HG03060 (cell line): ENCODE results near the gene EFCAB11.

Experiments
- ATAC-seq: cut with Tn5 transposase; IDR thresholded peaks from one replicate; pipeline ENCODE4 v1.9.1; 2021; ENCODE audit warnings: low read depth, moderate number of reproducible peaks; ENCODE audit not compliant: unreplicated experiment

EFCAB11 gene

GRCh38 chr14:89828471-89829165, 125.9 kb downstream of the EFCAB11 start:
- ATAC-seq: no peak

- no peak for ATAC-seq
Observed at GRCh38 chr14:89827265-89827664, 127.3 kb downstream of the EFCAB11 start.

DNA sequence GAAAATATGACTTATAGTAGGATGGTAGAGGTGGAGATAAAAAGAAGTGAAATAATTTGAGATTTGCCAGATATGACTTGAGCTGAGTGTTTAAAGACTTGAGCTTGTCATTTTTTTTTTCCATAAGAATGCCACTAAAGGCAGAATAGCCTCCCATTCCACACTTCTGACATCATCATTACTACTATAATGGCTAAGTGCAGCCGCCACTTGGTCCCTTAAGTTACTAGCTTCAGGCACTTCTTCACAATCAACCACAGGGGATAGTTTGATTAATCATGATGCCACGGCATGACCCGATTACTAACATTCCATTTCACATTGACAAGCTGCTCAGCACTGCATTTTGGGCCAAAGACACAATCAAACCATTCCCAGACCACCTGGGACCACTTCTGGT, 127.9 kb downstream of the EFCAB11 start:
- no peak for ATAC-seq

- ATAC-seq: no peak
Observed at GRCh38 chr14:89823743-89824142, 130.8 kb downstream of the EFCAB11 start.

GRCh38 chr14:89814126-89814525, 140.4 kb downstream of the EFCAB11 start:
- ATAC-seq: no peak

GRCh38 chr14:89813617-89814031, 140.9 kb downstream of the EFCAB11 start:
- no peak for ATAC-seq

DNA sequence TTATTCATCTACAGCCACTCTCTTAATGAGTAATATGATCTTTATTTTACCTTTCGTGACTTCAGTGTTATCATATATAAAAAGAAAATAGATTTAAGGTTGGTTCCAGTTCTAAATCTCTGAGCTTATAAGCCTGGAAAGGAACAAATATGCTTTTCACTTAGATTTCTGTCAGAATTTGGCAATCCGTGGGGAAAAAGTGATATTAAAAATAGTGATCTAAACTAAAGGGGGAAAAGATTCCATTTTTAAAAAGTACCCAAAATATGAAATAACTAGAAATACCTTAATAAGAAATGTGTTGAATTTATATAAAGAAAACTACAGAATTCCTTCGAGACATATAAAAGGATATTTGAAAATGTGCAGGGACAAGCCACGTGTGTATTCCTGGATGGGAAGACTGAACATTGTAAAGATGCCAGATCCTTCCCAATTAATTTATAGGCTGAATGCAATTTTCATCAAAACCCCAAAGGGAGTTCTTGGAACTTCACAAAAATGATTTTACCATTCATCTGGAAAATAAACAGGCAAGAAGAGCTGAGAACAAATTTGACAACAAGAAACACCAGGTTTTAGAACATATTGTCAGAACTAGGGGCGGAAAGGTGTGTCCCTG, 142.5 kb downstream of the EFCAB11 start:
- ATAC-seq: no peak

GRCh38 chr14:89810101-89810500, 144.4 kb downstream of the EFCAB11 start:
- ATAC-seq: no peak

DNA sequence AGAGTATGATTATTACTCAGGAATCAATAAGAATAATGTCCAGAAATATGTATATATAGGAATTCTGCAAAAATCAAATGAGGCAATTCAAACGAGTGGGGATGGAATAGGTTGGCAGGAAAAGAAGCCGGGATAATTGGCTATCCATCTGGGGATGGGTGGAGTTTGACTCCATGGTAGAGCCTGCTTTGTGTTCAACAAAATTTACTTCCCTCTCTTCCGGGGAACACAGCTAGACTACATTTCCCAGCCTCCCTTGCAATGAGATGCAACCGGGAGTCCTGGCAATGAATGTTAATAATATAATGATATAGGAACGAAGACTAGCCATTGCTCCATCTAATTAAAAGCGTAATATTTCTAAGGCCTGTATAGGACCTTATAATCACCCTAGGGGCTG, 146.6 kb downstream of the EFCAB11 start:
- no peak for ATAC-seq

GRCh38 chr14:89807151-89807550, 147.4 kb downstream of the EFCAB11 start:
- ATAC-seq: no peak

DNA sequence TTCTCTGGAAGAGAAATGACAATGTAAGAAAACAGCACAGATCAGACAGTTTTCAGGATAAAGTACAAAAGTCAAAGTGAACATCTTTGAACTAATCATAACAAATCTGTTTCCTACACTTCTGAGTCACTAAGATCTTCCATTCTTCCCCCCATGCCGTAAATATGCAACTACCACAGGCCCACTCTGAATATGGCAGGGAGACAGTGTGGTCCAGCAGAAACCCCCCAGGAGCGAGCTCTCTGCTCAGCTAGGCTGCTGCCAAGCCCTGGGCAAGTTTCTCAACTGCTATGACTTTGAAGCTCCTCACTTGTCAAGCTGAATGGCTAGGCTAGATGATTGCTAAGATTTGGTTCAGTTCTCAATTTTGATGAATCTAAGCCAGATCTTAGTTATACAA, 148.1 kb downstream of the EFCAB11 start:
- ATAC-seq: no peak

DNA sequence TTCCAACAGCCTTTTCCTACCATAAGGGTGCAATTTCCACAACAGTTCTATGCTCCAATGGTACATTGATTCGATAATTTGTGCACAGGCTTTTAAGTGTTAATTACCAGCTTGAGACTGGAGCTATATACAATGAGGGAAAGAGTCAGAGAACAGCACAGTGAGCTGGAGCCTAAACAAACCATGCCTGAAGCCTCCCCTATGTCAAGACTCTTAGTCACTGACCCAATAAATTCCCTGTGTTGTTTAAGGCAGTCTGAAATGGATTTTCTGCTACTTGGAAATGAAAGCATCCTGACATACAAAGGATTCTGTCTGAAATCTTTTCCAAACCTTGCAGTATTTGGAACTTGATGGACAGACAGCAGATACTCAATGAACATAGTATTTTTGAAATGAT, 149.0 kb downstream of the EFCAB11 start:
- no peak for ATAC-seq

GRCh38 chr14:89803542-89803941, 151.0 kb downstream of the EFCAB11 start:
- no peak for ATAC-seq

DNA sequence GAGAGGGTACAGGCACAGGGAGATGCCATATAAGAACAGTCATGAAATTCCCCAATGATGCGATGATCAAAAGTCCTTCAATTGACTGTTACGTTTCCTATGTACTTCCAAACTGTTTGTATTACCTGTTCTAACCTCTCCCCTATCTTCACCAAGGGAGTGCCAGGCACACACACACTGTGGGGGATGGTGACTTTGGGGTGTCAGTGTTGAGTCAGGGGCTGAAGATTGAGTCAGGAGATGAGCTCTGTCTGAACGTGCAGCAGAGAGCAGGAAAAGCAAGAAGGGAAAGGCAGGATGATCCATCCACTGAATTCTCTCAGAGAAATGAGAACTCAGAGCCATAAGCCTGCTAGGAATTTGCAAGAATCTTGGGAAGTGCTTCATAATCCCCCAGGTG, 153.4 kb downstream of the EFCAB11 start:
- ATAC-seq: no peak

DNA sequence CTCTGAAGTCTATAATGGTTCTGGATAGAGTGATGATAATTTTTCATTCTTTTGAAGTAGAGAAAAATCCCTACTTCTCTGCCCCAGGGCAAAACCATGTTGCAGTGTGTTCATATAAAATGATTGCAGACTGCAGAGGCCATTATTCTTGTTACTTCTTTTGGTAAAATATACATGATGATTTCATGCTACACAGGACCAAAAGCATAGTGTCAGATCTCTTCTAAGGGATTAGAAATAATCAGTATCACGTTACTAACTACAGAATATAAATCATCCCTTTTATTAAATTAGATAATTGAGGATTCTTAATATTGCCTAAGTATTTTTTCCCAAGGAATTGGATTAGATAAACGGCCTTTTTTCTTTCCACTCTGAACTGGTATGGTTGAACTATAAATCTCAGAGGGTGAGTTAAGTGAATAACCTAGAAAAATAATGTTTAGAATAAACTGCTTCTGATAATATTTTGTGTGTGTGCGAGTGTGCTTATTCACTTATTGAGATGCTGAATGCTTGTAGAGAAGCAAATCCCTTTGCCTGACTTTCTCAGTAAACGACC, 156.2 kb downstream of the EFCAB11 start:
- ATAC-seq: no peak

- ATAC-seq: no peak
Observed at GRCh38 chr14:89797148-89797547, 157.4 kb downstream of the EFCAB11 start.

GRCh38 chr14:89794096-89794495, 160.4 kb downstream of the EFCAB11 start:
- ATAC-seq: no peak

GRCh38 chr14:89793367-89793716, 161.2 kb downstream of the EFCAB11 start:
- ATAC-seq: no peak

DNA sequence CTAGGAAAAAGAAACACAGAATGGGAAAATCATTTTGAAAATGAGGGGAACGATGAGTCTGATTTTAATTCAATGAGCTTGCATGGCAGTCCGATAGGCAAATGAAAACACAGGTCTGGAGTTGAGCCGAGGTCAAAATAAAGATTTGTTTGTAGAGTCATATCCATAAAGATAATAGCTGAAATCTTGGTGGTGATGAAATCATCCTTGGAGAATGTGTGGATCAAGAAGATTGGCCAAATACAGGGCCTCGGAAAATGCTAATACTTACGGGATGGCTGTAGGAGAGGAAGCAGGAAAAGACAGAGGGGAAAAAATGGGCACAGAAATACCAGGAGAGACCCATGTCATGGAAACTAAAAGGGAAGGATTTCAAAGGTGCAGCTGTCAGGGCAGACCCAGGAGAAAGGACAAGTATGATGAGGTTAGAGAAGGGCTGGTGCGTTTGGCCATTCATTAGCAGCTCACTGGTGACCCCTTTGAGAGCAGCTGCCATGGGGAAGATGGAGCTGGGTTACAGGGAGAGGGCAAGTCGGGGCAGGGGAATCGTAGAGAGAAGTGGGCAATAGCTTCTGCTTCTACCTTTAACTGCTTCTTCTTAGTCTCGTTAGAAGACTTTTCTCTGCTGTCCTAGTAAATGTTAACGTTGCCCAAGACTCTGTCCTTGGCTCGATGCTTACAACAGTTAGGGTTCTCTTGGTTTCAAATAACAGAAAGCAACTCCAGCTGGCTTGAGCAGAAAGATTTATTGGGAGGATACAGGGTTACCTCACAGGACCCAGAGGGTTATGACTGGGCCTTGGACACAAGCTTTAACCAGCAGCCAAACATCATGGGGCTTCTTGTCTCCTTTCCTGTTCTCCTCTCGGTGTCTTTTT, 161.8 kb downstream of the EFCAB11 start:
- ATAC-seq: no peak

GRCh38 chr14:89787525-89787924, 167.0 kb downstream of the EFCAB11 start:
- ATAC-seq: no peak

DNA sequence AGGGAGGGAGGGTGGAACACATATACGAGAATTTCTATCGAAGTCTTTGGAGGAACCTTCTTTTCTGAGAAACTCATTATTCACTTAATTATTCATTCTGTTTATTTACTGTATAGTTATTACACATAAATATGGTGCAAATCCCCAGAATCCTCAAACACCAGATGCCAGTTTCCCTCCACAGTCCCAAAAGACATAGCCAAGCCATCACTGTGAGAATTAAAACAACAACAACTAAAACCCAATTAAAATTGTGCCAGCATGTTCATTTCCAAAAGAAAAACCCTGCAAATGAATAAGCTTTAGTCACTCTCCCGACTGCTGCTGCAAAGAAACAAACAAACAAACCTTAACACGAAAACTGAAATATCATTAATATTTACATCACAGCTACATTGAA, 173.5 kb downstream of the EFCAB11 start:
- ATAC-seq: no peak
